Tibial artery (tissue), 4 donors: ENCODE measurements around the gene CEP164.

Experiments
- DNase-seq, 2 donors: peaks; one replicate each; pipeline ENCODE4 v3.0.0-alpha.2; 2019
- H3K27ac ChIP-seq, 2 donors: fragments of 200-600 bp; sonication (generic) in 1 of 2; 1 replicate in 1 of 2; 2 replicates in 1 of 2; pipeline ENCODE4 v1.5.1; 2018 to 2019; ENCODE audit warnings: mild to moderate bottlenecking in 1 of 2
- H3K27me3 ChIP-seq, 2 donors: fragments of 200-600 bp; sonication (generic) in 1 of 2; one replicate each; pipeline versions ENCODE4 v1.5.1 to v1.6.0; 2016 to 2019
- H3K36me3 ChIP-seq, 3 donors: fragments of 200-600 bp; sonication (generic) in 2 of 3; one replicate each; pipeline ENCODE4 v1.5.1; 2016 to 2019; ENCODE audit warnings: mild to moderate bottlenecking in 2 of 3
- H3K4me1 ChIP-seq, 4 donors: fragments of 200-600 bp; sonication (generic) in 2 of 4; 1 replicate in 3 of 4; 2 replicates in 1 of 4; pipeline ENCODE4 v1.5.1; 2016 to 2019
- H3K4me3 ChIP-seq, 2 donors: fragments of 200-600 bp; sonication (generic) in 1 of 2; 1 replicate in 1 of 2; 2 replicates in 1 of 2; pipeline ENCODE4 v1.5.1; 2018 to 2019; ENCODE audit warnings: mild to moderate bottlenecking in 2 of 2
- H3K9me3 ChIP-seq, 3 donors: fragments of 200-600 bp; sonication (generic) in 1 of 3; one replicate each; pipeline ENCODE4 v1.5.1; 2016 to 2019
- CTCF ChIP-seq, 2 experiments: fragments of 200-600 bp in 1 of 2; fragments of 450-650 bp in 1 of 2; IDR thresholded peaks; one replicate each; pipeline ENCODE4 v1.5.1; 2017 to 2019; ENCODE audit warnings: antibody characterized with exemption in 2 of 2, mild to moderate bottlenecking in 1 of 2, moderate library complexity in 1 of 2
- intact Hi-C: fragments of 100-400 bp; cut with DNase I; formaldehyde crosslinking; loops from one replicate; pipeline ENCODE4 v1.15.0; 2023; ENCODE audit warnings: low total_unique reads

Gene CEP164

GRCh38 chr11:117375960-117376359, 48.3 kb downstream of the CEP164 start:
- no peaks in the 10 kb centered on the region for H3K27me3 ChIP-seq
- H3K4me1 ChIP-seq, result no peaks in the 10 kb centered on the region
- no peak overlapping the region for H3K27ac ChIP-seq
- no peak for TF ChIP-seq CTCF (IDR thresholded peaks at IDR 0.05)
- H3K9me3 ChIP-seq, result no peaks in the 10 kb centered on the region
- intact Hi-C loops, result no loop called here
- DNase-seq, result no peak
- H3K4me3 ChIP-seq, result no peak overlapping the region
- H3K36me3 ChIP-seq, result peaks cover 40 to 89% (median 75%) of the 10 kb centered on the region in 3 donors

- Histone ChIP-seq H3K4me3 (no peak overlapping the region), H3K27ac (no peak overlapping the region), H3K9me3 (no peaks in the 10 kb centered on the region), H3K4me1 (no peaks in the 10 kb centered on the region), H3K36me3 (peaks cover 45 to 89% (median 75%) of the 10 kb centered on the region in 3 donors), H3K27me3 (no peaks in the 10 kb centered on the region)
- intact Hi-C loops, result no loop called here
- TF ChIP-seq CTCF (IDR thresholded peaks at IDR 0.05), result no peak
- DNase-seq, result peak in 1 of 2 donors; percentile 13
Observed at GRCh38 chr11:117376517-117376916, 48.9 kb downstream of the CEP164 start.

- peak in 1 of 2 donors; percentile 60 for DNase-seq
Observed at GRCh38 chr11:117378976-117379865, 51.6 kb downstream of the CEP164 start.

GRCh38 chr11:117380676-117381075, 53.0 kb downstream of the CEP164 start:
- Histone ChIP-seq H3K9me3 (no peaks in the 10 kb centered on the region), H3K4me1 (no peaks in the 10 kb centered on the region), H3K4me3 (no peak overlapping the region), H3K27me3 (no peaks in the 10 kb centered on the region), H3K36me3 (peaks cover 33 to 89% (median 75%) of the 10 kb centered on the region in 3 donors), H3K27ac (no peak overlapping the region)
- DNase-seq, result peak in 1 of 2 donors; percentile 25
- intact Hi-C loops, result no loop called here
- no peak for TF ChIP-seq CTCF (IDR thresholded peaks at IDR 0.05)

More at GRCh38 chr11:117378976-117379865, 51.6 kb downstream of the CEP164 start:
- Histone ChIP-seq H3K27ac (no peak overlapping the region), H3K27me3 (no peaks in the 10 kb centered on the region), H3K4me1 (no peaks in the 10 kb centered on the region), H3K4me3 (no peak overlapping the region), H3K36me3 (peaks cover 33 to 89% (median 75%) of the 10 kb centered on the region in 3 donors), H3K9me3 (no peaks in the 10 kb centered on the region)
- intact Hi-C loops, result no loop called here
- TF ChIP-seq CTCF (IDR thresholded peaks at IDR 0.05), result no peak

- H3K4me1 ChIP-seq, result no peaks in the 10 kb centered on the region
Observed at GRCh38 chr11:117381481-117382387, 54.1 kb downstream of the CEP164 start.

More at GRCh38 chr11:117381481-117382387, 54.1 kb downstream of the CEP164 start:
- Histone ChIP-seq H3K9me3 (no peaks in the 10 kb centered on the region), H3K27me3 (no peaks in the 10 kb centered on the region), H3K27ac (no peak overlapping the region), H3K4me3 (no peak overlapping the region), H3K36me3 (peaks cover 30 to 89% (median 68%) of the 10 kb centered on the region in 3 donors)
- TF ChIP-seq CTCF (IDR thresholded peaks at IDR 0.05), result no peak
- no peak for DNase-seq
- intact Hi-C loops, result no loop called here
